Raji (cell line): ENCODE results near the gene SRP68.
A peak's percentile ranks its signal among the peaks of the same experiment; 100 is the strongest.

Source experiments
- POLR2A ChIP-seq: IDR thresholded peaks from 2 replicates; pipeline ENCODE4 v1.6.1; 2011; ENCODE audit warnings: low read depth, low read length, control low read depth; ENCODE audit not compliant: insufficient read depth

The SRP68 gene

GRCh38 chr17:76082326-76083251 is 10.3 kb upstream of the SRP68 start:
- no peak for TF ChIP-seq POLR2A

DNA sequence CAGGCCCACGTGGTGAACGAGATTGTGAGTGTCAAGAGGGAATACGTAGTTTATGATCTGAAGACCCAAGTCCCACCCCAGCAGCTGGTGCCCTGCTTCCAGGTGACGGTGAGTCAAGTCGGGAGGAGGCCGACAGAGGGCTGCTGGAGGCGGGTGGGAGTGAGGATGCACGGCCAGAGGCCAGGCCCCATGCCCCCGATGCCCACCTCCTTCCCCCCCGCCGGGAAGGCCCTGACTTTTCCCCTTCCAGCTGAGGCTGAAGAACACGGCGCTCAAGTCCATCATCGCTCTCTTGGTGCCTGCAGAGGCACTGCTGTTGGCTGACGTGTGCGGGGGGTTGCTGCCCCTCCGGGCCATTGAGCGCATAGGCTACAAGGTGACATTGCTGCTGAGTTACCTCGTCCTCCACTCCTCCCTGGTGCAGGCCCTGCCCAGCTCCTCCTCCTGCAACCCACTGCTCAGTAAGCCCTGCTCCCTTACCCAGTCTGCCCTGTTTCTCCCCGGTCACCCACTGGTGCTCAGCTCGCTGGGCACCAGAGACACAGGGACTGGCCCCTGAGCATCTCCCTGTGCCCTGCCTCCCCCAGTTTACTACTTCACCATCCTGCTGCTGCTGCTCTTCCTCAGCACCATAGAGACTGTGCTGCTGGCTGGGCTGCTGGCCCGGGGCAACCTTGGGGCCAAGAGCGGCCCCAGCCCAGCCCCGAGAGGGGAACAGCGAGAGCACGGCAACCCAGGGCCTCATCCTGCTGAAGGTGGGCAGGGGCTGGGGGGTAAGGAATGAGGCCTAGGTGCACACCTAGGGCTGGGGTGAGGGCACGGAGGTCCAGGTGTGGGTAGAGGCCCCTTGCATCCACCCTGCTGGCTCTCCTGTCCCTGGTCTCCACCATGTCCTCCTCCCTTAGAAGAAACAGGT is 9.2 kb upstream of the SRP68 start:
- no peak for TF ChIP-seq POLR2A

DNA sequence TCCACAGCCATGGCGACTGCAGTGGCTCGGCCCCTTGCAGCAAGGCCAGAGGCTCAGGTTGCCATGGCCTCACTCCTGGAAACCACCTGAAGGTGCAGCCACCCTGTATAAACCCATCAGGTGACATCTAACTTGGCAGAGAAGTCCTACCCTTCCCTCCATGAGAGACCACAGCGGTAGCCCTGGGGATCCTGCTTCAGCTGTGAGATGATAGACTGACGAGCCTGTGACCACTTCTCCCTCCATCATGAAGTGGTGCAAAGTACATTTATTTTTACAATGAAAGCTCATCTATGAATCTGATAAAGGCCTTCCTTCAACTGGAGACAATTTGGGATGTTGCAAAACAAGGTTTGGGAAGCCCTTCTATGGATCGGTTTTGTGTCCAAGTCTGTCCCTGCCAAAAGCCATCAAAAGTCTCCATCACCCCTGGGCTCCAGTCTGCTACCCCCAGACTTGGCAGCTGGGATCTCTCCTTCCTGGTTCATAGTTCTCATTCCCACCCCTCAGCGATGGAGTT is 8.5 kb upstream of the SRP68 start:
- no peak for TF ChIP-seq POLR2A

DNA sequence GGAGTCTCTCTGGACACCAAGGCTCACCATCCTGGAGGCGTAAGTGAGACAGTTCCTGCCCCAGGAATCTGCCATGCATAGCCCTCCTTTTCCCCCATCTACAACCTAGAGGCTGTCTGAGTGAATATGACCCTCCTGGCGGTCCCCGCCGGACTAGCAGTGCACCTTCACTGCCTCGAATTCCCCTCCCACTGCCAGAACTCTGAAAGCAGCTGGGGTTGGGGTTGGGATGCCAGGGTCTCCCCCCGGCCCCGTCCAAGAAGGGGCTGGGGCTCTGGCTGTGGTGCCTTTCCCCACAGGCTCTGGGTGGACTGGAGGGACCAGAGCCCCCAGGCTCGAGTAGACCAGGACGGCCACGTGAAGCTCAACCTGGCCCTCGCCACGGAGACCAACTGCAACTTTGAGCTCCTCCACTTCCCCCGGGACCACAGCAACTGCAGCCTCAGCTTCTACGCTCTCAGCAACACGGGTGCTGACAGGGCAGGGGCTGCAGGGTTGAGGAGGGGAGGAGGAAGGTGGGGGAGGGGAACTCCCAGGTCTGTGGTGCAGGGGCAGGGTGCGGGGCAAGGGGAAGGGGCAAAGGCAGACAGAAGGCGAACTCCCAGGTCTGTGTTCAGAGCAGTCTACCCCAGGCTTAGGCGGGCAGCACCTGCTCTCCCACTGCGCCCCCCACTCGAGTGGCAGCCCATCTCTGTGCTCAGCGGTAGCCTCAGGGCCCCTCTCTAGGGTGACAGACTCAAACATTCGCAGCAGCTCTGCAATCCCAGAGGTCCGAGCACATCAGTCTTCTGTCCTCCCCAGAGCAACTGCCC is 7.8 kb upstream of the SRP68 start:
- peak; percentile 9; the same call in 1 of the 2 replicates for TF ChIP-seq POLR2A

DNA sequence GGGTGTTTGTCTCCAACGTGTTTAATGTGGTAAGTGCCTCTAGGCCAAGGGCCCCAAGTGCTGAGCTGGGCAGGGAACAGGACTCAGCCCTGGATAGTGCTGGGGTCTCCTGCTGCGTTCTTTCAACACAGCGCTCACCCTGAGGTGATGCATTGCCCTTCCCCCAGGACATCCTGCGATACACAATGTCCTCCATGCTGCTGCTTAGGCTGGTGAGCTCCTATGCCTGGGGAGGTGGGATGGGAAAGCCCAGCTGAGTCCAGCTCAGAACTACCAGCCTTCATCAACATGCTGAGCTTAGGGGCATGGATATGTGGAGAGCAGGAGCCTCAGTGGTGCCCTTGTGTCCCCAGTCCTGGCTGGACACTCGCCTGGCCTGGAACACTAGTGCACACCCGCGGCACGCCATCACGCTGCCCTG is 7.2 kb upstream of the SRP68 start:
- TF ChIP-seq POLR2A: no peak

- TF ChIP-seq POLR2A: no peak
Measured at GRCh38 chr17:76078860-76079534, 6.7 kb upstream of the SRP68 start, which contains the start of gene ZACN. TSS of gene ZACN (plus strand) at chr17:76079182. CDS start at chr17:76079265, 83 bp downstream.

- no peak for TF ChIP-seq POLR2A
Measured at GRCh38 chr17:76077584-76078110, 5.3 kb upstream of the SRP68 start.

DNA sequence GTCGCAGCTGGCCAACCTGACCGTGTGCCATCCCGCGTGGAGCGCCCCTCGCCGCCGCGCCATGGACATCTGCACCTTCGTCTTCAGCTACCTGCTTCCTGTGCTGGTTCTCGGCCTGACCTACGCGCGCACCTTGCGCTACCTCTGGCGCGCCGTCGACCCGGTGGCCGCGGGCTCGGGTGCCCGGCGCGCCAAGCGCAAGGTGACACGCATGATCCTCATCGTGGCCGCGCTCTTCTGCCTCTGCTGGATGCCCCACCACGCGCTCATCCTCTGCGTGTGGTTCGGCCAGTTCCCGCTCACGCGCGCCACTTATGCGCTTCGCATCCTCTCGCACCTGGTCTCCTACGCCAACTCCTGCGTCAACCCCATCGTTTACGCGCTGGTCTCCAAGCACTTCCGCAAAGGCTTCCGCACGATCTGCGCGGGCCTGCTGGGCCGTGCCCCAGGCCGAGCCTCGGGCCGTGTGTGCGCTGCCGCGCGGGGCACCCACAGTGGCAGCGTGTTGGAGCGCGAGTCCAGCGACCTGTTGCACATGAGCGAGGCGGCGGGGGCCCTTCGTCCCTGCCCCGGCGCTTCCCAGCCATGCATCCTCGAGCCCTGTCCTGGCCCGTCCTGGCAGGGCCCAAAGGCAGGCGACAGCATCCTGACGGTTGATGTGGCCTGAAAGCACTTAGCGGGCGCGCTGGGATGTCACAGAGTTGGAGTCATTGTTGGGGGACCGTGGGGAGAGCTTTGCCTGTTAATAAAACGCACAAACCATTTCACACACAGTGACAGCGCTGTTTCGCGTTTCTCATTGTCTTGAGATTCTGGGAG is 4.7 kb upstream of the SRP68 start:
- TF ChIP-seq POLR2A: no peak

DNA sequence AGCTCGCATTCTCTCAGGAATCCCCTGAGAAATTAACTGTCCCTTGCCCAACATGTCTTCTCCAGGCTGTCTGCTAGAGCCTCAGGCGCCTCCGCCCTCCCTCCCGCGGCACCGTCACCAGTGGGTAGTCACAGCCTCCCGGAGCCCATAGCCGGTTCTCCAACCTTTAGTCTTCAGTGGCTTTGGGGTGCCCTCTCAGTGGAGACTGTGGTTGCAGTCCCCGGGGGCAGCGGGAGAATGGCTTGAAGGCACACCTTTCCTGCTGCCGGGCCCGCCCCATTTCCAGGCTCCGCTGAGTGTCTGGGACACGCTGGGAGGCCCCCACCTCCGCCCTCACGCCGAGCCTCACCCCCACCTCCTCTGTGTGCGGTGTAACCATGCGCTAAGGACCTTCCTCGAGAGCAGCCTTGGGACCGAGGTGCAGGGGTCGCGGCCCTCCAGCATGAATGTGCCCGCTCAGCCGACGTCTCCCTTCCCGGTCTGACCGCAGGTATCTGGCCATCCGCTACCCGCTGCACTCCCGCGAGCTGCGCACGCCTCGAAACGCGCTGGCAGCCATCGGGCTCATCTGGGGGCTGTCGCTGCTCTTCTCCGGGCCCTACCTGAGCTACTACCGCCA is 3.9 kb upstream of the SRP68 start:
- no peak for TF ChIP-seq POLR2A

DNA sequence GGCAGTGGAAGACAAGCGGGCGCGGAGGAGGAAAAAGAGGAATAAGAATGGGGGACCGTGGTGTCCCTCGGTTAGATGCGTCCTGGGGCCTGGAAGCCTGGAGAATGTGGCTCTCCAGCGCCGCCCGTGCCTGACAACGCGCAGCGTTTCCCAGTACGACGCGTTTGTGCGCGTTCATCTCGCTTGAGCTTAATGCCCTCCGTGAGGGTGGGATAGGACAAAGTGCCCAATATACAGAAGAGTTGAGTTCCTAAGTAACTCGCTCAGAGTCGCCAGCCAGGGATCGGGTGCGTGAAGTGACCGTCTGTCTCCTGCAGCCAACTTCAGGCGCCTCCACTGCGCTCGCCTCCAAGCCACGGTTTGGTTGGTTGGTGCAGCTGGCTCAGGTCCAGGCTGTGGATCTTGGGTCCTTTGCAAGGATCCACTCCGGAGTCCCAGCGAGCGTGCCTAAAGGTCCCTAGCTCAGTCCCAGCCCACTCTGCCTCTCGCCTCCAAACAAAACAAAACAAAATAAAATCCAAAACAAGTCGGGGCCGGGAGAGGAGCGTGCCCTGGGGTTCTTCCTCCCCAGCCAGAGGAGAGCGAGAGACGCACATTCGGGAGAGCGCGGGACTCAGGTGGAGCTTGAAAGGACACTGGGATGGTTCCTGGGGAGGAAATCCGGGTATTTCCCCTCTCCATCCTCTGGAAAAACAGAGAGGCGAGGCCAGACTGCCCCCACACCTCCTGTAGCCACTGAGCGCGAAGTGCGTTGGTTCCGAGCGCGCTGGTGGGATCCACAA is 3.2 kb upstream of the SRP68 start:
- no peak for TF ChIP-seq POLR2A

- TF ChIP-seq POLR2A: no peak
Measured at GRCh38 chr17:76074390-76075363, 2.4 kb upstream of the SRP68 start, which contains the start of gene GALR2. TSS of gene GALR2 (plus strand) at chr17:76074781. CDS start at chr17:76074884, 103 bp downstream.
